SHP77 (cell line): ENCODE data around the gene HSD17B8.
A peak's percentile ranks its signal among the peaks of the same experiment; 100 is the strongest.
"Not testable (repeated sequence)": the region's sequence is repeated elsewhere in the genome, so short reads cannot be mapped to it uniquely, and the experiment has no call there.

Experiments used
- DNase-seq, 2 experiments: peaks; one replicate each; lab custom pipeline; 2025; lab: John Stamatoyannopoulos, UW

Gene HSD17B8

GRCh38 chr6:33206027-33206863 is 1.8 kb downstream of the HSD17B8 start:
- DNase-seq = no peak

GRCh38 chr6:33206864-33207551 is 2.6 kb downstream of the HSD17B8 start:
- no peak for DNase-seq

GRCh38 chr6:33207552-33208090 is 3.2 kb downstream of the HSD17B8 start:
- no peak for DNase-seq

- DNase-seq = peak; percentile 47 to 65
Measured at GRCh38 chr6:33208091-33208967, 3.9 kb downstream of the HSD17B8 start, which contains the start of gene RING1. Gene RING1 (plus strand): TSS chr6:33208500. CDS start chr6:33208823, 323 bp downstream.

GRCh38 chr6:33209856-33210255 is 5.4 kb downstream of the HSD17B8 start:
- no peak for DNase-seq

- no peak for DNase-seq
Measured at GRCh38 chr6:33211136-33211535, 6.7 kb downstream of the HSD17B8 start.

GRCh38 chr6:33211666-33212422 is 7.4 kb downstream of the HSD17B8 start:
- no peak for DNase-seq

- no peak for DNase-seq
Measured at GRCh38 chr6:33212857-33213165, 8.4 kb downstream of the HSD17B8 start.

GRCh38 chr6:33213166-33213988 is 8.9 kb downstream of the HSD17B8 start:
- no peak for DNase-seq

GRCh38 chr6:33213989-33214335 is 9.5 kb downstream of the HSD17B8 start:
- no peak for DNase-seq

GRCh38 chr6:33215271-33216116 is 11.0 kb downstream of the HSD17B8 start:
- no peak for DNase-seq

- DNase-seq = no peak
Measured at GRCh38 chr6:33216117-33216649, 11.7 kb downstream of the HSD17B8 start.

- DNase-seq = no peak
Measured at GRCh38 chr6:33217246-33217645, 12.8 kb downstream of the HSD17B8 start.

- DNase-seq = no peak
Measured at GRCh38 chr6:33217681-33218080, 13.2 kb downstream of the HSD17B8 start.

GRCh38 chr6:33226503-33227120 is 22.2 kb downstream of the HSD17B8 start:
- not testable (repeated sequence) for DNase-seq

GRCh38 chr6:33235221-33235634 is 30.8 kb downstream of the HSD17B8 start:
- DNase-seq = no peak

GRCh38 chr6:33236328-33236727 is 31.9 kb downstream of the HSD17B8 start:
- DNase-seq = no peak

GRCh38 chr6:33236852-33237251 is 32.4 kb downstream of the HSD17B8 start:
- DNase-seq = no peak

- DNase-seq = no peak
Measured at GRCh38 chr6:33237741-33238140, 33.3 kb downstream of the HSD17B8 start.
